OCI-LY1 (cell line): ENCODE results near the gene WTAP.

ENCODE experiments used
- H2AFZ ChIP-seq: fragments of 200-600 bp; sonication (generic), shearing (Covaris generic); 2 replicates; pipeline ENCODE4 v1.6.0; 2014; ENCODE audit warnings: antibody characterized with exemption, mild to moderate bottlenecking, low read length
- H3F3A ChIP-seq: fragments of 200-600 bp; sonication (generic), shearing (Covaris generic); 2 replicates; pipeline ENCODE4 v1.6.0; 2014; ENCODE audit warnings: mild to moderate bottlenecking, antibody characterized with exemption, low read length, moderate library complexity; ENCODE audit not compliant: insufficient read depth
- H3K27ac ChIP-seq: fragments of 200-600 bp; sonication (generic); 2 replicates; pipeline ENCODE4 v1.5.1; 2014; ENCODE audit warnings: low read length, mixed run types, mild to moderate bottlenecking, low read depth; ENCODE audit not compliant: poor library complexity, severe bottlenecking
- H3K27me3 ChIP-seq: fragments of 200-600 bp; sonication (generic); 2 replicates; pipeline ENCODE4 v1.6.0; 2014; ENCODE audit warnings: antibody characterized with exemption, mild to moderate bottlenecking, low read length, moderate library complexity; ENCODE audit not compliant: insufficient read depth
- H3K36me3 ChIP-seq: fragments of 200-600 bp; sonication (generic); 2 replicates; pipeline ENCODE4 v1.6.1; 2014; ENCODE audit warnings: mild to moderate bottlenecking, antibody characterized with exemption, low read length, moderate library complexity, mixed read lengths; ENCODE audit not compliant: insufficient read depth
- H3K4me1 ChIP-seq: fragments of 200-600 bp; sonication (generic); 2 replicates; pipeline ENCODE4 v1.5.1; 2014; ENCODE audit warnings: mild to moderate bottlenecking, low read length, moderate library complexity; ENCODE audit not compliant: insufficient read depth, severe bottlenecking
- H3K4me2 ChIP-seq: fragments of 200-600 bp; sonication (generic), shearing (Covaris generic); 2 replicates; pipeline ENCODE4 v1.6.1; 2014; ENCODE audit warnings: low read length
- H3K4me3 ChIP-seq: fragments of 200-600 bp; sonication (generic); 2 replicates; pipeline ENCODE4 v1.5.1; 2014; ENCODE audit warnings: low read length, low read depth, mild to moderate bottlenecking, mixed read lengths; ENCODE audit not compliant: poor library complexity, severe bottlenecking
- H3K79me2 ChIP-seq: fragments of 200-600 bp; shearing (Covaris generic); 2 replicates; pipeline ENCODE4 v1.6.1; 2016; ENCODE audit warnings: mixed run types, low read length, mixed read lengths; ENCODE audit not compliant: insufficient read depth
- H3K9ac ChIP-seq: fragments of 200-600 bp; sonication (generic), shearing (Covaris generic); 2 replicates; pipeline ENCODE4 v1.6.1; 2014; ENCODE audit warnings: mild to moderate bottlenecking, low read length, mixed read lengths
- H3K9me2 ChIP-seq: fragments of 200-600 bp; sonication (generic), shearing (Covaris generic); 2 replicates; pipeline ENCODE4 v1.6.1; 2014; ENCODE audit warnings: low read depth, mild to moderate bottlenecking, low read length, mixed read lengths
- H3K9me3 ChIP-seq: fragments of 200-600 bp; shearing (Covaris generic); 2 replicates; pipeline ENCODE4 v1.6.1; 2014; ENCODE audit warnings: low read length, mixed read lengths
- H4K20me1 ChIP-seq: fragments of 200-600 bp; sonication (generic), shearing (Covaris generic); 2 replicates; pipeline ENCODE4 v1.6.0; 2016; ENCODE audit warnings: mild to moderate bottlenecking, low read length; ENCODE audit not compliant: insufficient read depth
- EZH2 ChIP-seq: fragments of 200-600 bp; sonication (generic), shearing (Covaris generic); IDR thresholded peaks from 2 replicates; pipeline ENCODE4 v1.8.0; 2017; ENCODE audit warnings: borderline replicate concordance, mixed run types, mild to moderate bottlenecking, antibody characterized with exemption, low read length, moderate library complexity, mixed read lengths
- TF ChIP-seq, protein P1 (sequence below): fragments of 200-600 bp; sonication (generic), shearing (Covaris generic); IDR thresholded peaks from 2 replicates; pipeline ENCODE4 v1.5.1; 2017; ENCODE audit warnings: mild to moderate bottlenecking, antibody characterized with exemption, low read length, moderate library complexity, mixed read lengths

WTAP gene

DNA sequence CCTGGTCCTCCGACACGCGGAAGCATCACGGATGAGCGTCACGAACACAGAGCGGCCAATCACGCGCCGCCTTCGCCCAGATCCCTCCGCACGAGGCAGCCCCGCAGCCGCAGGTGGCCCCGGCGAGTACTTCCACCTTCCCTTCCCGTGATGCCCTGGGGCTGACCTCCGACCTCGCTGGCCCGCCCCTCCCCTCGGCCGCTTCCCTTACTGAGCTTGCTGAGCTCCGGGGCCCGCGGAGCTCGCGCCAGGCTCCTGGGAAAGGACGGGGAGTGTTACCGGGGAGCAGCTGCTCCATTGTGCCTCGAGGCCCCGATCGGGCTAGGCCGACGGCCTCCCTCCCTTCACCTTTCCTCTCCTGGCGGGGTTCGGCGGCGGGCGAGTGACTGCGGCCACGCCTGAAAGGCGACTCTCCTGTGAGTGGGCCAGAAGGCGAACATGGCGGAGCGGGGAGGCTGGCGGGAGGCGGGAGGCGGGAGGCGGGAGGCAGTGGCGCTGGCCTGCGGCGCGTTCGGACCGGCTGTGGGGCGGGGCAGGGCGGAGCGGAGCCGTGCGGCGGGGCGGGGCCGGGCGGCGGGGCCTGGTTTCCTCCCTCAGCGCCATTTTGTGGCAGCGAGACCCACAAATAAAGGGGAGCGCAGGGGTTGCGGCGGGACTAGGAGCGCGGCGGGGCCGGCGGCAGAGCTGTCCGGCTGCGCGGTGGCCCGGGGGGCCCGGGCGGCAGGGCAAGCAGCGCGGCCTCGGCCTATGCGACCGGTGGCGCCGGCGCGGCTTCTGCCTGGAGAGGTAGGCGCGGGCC lies at the start of gene WTAP:
Gene WTAP, plus strand, starts transcription at position 589 of the 799 bp plus-strand sequence. CDS start 8,760 bp downstream, outside the sequence.
- Histone ChIP-seq H3K9ac (peak within 1 kb of the TSS; percentile 98), H3K9me2 (no peaks in the 10 kb centered on the region), H3K79me2 (peaks cover 74% of the 10 kb centered on the region), H3K4me2 (peak within 1 kb of the TSS; percentile 99), H3K27me3 (no peaks in the 10 kb centered on the region), H3K27ac (peak within 1 kb of the TSS; percentile 92), H3K4me1 (peaks cover 52% of the 10 kb centered on the region), H3K36me3 (peaks cover 54% of the 10 kb centered on the region), H3K4me3 (peak within 1 kb of the TSS; percentile 93), H4K20me1 (0 out of 2 replicates have a peak, but pooled peaks cover 2% of the 10 kb centered on the region), H3F3A (no peaks in the 10 kb centered on the region), H3K9me3 (no peaks in the 10 kb centered on the region), H2AFZ (no peak within 1 kb of the TSS)
- TF ChIP-seq EZH2, result no peak
- TF ChIP-seq, protein P1, sequence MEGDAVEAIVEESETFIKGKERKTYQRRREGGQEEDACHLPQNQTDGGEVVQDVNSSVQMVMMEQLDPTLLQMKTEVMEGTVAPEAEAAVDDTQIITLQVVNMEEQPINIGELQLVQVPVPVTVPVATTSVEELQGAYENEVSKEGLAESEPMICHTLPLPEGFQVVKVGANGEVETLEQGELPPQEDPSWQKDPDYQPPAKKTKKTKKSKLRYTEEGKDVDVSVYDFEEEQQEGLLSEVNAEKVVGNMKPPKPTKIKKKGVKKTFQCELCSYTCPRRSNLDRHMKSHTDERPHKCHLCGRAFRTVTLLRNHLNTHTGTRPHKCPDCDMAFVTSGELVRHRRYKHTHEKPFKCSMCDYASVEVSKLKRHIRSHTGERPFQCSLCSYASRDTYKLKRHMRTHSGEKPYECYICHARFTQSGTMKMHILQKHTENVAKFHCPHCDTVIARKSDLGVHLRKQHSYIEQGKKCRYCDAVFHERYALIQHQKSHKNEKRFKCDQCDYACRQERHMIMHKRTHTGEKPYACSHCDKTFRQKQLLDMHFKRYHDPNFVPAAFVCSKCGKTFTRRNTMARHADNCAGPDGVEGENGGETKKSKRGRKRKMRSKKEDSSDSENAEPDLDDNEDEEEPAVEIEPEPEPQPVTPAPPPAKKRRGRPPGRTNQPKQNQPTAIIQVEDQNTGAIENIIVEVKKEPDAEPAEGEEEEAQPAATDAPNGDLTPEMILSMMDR, result no peak

DNA sequence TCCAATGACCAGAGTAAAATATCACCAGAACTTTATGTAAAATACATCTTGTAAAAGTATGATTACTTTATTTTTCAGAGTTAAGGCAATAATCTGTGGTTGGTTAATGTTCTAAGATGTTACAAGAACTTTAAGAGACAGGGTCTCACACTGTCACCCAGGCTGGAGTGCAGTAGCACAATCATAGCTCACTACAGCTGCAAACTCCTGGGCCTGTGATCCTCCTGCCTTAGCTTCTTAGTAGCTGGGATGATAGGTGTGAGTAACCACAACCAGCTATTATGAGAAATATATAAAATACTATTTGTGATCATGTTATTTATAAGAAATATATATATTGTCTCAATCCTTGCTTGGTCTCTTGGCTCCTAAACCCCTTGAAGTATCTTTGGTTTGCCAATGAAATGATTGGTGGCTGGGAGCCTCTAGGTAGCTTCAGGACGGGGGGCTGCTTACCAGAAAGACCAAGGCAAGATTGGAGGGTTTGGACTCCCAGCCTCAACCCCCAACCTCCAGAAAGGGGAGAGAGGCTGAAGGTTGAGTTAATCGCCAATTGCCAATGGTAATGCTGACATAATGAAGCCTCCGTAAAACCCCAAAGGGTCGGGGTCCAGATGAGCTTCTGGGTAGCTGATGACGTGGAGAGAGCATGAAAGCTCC lies 49.7 kb upstream of the WTAP start:
- no peaks in the 10 kb centered on the region for H4K20me1 ChIP-seq
- H3K4me1 ChIP-seq, result no peaks in the 10 kb centered on the region
- H3K9ac ChIP-seq, result no peak overlapping the region
- TF ChIP-seq, protein P1, result no peak
- no peak for TF ChIP-seq EZH2
- no peak overlapping the region for H2AFZ ChIP-seq
- no peak overlapping the region for H3K4me2 ChIP-seq
- no peaks in the 10 kb centered on the region for H3F3A ChIP-seq
- peaks cover 22% of the 10 kb centered on the region; the same call in 1 of the 2 replicates for H3K36me3 ChIP-seq
- H3K4me3 ChIP-seq, result no peak overlapping the region
- no peaks in the 10 kb centered on the region for H3K79me2 ChIP-seq
- H3K27ac ChIP-seq, result no peak overlapping the region
- no peaks in the 10 kb centered on the region for H3K9me2 ChIP-seq
- no peaks in the 10 kb centered on the region for H3K9me3 ChIP-seq
- H3K27me3 ChIP-seq, result no peaks in the 10 kb centered on the region

DNA sequence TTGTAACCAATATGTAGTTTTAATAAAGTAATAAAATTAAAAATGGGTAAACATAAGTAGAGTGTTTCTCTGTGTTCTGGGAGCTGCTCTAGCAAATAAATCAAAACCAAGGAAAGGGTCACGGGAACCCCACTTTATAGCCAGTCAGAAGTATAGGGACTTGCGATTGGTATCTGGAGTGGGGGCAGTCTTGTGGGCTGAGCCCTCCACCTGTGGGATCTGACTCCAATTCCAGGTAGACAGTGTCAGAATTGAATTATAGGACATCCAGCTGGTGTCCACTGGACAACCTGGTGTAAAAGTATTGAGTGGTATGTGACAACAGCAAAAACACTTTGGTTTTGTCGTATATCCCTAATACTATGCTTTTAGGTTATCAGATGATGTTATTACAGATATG lies 48.7 kb upstream of the WTAP start:
- peaks cover 23% of the 10 kb centered on the region; the same call in 1 of the 2 replicates for H3K36me3 ChIP-seq
- H3K9me3 ChIP-seq, result no peaks in the 10 kb centered on the region
- H3K27ac ChIP-seq, result no peak overlapping the region
- H3K9ac ChIP-seq, result no peak overlapping the region
- no peaks in the 10 kb centered on the region for H3K4me1 ChIP-seq
- H3K79me2 ChIP-seq, result no peaks in the 10 kb centered on the region
- no peak overlapping the region for H3K4me2 ChIP-seq
- H4K20me1 ChIP-seq, result no peaks in the 10 kb centered on the region
- no peak overlapping the region for H2AFZ ChIP-seq
- no peak for TF ChIP-seq EZH2
- TF ChIP-seq, protein P1, result no peak
- no peaks in the 10 kb centered on the region for H3K27me3 ChIP-seq
- no peak overlapping the region for H3K4me3 ChIP-seq
- no peaks in the 10 kb centered on the region for H3K9me2 ChIP-seq
- no peaks in the 10 kb centered on the region for H3F3A ChIP-seq
